ENCODE measurements around the gene C17orf113. TPM values are rescaled to one million over a fixed set of nuclear protein-coding genes. Genes with fewer than 3 reads are reported as not detected.

C17orf113 gene
- total and polyA plus RNA-seq, 2 of the 13 experiments (the other 11 are each of a cell fraction or from before 2014, with no cell fraction given) = 0.87 to 1.1 TPM

DNA sequence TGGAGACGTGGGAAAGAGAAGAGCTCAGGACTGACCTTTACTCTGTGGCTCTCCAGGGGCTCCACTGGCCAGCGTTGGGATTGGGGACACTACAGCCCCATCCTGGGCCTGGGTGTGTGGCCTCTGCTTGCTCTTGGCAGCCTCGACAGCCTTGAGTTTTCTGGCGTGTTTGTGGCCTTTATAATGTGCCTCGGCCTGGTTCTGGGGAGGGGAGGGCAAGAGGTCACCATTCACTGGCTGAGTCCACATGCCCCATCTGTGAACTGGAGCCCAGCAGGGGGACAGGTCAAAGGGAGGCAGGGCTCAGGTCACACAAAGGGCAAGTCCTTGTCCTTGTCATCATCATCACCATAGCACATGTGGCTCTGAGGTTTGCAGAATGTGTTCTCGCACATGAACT is 18.8 kb downstream of the C17orf113 start (continued):
- TF ChIP-seq, protein P1, sequence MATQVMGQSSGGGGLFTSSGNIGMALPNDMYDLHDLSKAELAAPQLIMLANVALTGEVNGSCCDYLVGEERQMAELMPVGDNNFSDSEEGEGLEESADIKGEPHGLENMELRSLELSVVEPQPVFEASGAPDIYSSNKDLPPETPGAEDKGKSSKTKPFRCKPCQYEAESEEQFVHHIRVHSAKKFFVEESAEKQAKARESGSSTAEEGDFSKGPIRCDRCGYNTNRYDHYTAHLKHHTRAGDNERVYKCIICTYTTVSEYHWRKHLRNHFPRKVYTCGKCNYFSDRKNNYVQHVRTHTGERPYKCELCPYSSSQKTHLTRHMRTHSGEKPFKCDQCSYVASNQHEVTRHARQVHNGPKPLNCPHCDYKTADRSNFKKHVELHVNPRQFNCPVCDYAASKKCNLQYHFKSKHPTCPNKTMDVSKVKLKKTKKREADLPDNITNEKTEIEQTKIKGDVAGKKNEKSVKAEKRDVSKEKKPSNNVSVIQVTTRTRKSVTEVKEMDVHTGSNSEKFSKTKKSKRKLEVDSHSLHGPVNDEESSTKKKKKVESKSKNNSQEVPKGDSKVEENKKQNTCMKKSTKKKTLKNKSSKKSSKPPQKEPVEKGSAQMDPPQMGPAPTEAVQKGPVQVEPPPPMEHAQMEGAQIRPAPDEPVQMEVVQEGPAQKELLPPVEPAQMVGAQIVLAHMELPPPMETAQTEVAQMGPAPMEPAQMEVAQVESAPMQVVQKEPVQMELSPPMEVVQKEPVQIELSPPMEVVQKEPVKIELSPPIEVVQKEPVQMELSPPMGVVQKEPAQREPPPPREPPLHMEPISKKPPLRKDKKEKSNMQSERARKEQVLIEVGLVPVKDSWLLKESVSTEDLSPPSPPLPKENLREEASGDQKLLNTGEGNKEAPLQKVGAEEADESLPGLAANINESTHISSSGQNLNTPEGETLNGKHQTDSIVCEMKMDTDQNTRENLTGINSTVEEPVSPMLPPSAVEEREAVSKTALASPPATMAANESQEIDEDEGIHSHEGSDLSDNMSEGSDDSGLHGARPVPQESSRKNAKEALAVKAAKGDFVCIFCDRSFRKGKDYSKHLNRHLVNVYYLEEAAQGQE (IDR thresholded peaks at IDR 0.05; ENCODE audit: borderline replicate concordance in 1 of 2, low read depth in 1 of 2, low read length in 2 of 2) = no peak
- TF ChIP-seq ZNF816 (CRISPR knock-in tag; IDR thresholded peaks at IDR 0.05; ENCODE audit: borderline replicate concordance) (0 out of 2 replicates have a peak, but pooled peaks have one; percentile 48), ZNF792 (CRISPR knock-in tag; IDR thresholded peaks at IDR 0.05) (no peak), LCORL (IDR thresholded peaks at IDR 0.05) (no peak), LCORL (CRISPR knock-in tag; IDR thresholded peaks at IDR 0.05) (peak; percentile 53; the same call in 1 of the 2 replicates), BORCS8-MEF2B (CRISPR knock-in tag; IDR thresholded peaks at IDR 0.05) (0 out of 2 replicates have a peak, but pooled peaks have one; percentile 53), RBAK (CRISPR knock-in tag; IDR thresholded peaks at IDR 0.05) (no peak), SNRNP70 (IDR thresholded peaks at IDR 0.05; ENCODE audit: low read depth, low read length) (no peak), PLRG1 (conservative IDR thresholded peaks at IDR 0.05) (no peak), ZNF451 (CRISPR knock-in tag; IDR thresholded peaks at IDR 0.05) (no peak), ZNF839 (CRISPR knock-in tag; IDR thresholded peaks at IDR 0.05; ENCODE audit: borderline replicate concordance) (no peak), ZFY (CRISPR knock-in tag; IDR thresholded peaks at IDR 0.05) (peak; percentile 26; the same call in 1 of the 2 replicates), ZKSCAN1 (IDR thresholded peaks at IDR 0.05; ENCODE audit: low read length) (no peak)
- TF ChIP-seq, protein P2, sequence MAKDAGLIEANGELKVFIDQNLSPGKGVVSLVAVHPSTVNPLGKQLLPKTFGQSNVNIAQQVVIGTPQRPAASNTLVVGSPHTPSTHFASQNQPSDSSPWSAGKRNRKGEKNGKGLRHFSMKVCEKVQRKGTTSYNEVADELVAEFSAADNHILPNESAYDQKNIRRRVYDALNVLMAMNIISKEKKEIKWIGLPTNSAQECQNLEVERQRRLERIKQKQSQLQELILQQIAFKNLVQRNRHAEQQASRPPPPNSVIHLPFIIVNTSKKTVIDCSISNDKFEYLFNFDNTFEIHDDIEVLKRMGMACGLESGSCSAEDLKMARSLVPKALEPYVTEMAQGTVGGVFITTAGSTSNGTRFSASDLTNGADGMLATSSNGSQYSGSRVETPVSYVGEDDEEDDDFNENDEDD (CRISPR knock-in tag; IDR thresholded peaks at IDR 0.05; ENCODE audit: borderline replicate concordance) = no peak
- TF ChIP-seq, protein P3, sequence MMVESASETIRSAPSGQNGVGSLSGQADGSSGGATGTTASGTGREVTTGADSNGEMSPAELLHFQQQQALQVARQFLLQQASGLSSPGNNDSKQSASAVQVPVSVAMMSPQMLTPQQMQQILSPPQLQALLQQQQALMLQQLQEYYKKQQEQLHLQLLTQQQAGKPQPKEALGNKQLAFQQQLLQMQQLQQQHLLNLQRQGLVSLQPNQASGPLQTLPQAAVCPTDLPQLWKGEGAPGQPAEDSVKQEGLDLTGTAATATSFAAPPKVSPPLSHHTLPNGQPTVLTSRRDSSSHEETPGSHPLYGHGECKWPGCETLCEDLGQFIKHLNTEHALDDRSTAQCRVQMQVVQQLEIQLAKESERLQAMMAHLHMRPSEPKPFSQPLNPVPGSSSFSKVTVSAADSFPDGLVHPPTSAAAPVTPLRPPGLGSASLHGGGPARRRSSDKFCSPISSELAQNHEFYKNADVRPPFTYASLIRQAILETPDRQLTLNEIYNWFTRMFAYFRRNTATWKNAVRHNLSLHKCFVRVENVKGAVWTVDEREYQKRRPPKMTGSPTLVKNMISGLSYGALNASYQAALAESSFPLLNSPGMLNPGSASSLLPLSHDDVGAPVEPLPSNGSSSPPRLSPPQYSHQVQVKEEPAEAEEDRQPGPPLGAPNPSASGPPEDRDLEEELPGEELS (CRISPR knock-in tag; IDR thresholded peaks at IDR 0.05) = 0 out of 2 replicates have a peak, but pooled peaks have one; percentile 11
- TF ChIP-seq, protein P4, sequence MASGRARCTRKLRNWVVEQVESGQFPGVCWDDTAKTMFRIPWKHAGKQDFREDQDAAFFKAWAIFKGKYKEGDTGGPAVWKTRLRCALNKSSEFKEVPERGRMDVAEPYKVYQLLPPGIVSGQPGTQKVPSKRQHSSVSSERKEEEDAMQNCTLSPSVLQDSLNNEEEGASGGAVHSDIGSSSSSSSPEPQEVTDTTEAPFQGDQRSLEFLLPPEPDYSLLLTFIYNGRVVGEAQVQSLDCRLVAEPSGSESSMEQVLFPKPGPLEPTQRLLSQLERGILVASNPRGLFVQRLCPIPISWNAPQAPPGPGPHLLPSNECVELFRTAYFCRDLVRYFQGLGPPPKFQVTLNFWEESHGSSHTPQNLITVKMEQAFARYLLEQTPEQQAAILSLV (CRISPR knock-in tag; IDR thresholded peaks at IDR 0.05; ENCODE audit: borderline replicate concordance) = no peak
- TF ChIP-seq, protein P5, sequence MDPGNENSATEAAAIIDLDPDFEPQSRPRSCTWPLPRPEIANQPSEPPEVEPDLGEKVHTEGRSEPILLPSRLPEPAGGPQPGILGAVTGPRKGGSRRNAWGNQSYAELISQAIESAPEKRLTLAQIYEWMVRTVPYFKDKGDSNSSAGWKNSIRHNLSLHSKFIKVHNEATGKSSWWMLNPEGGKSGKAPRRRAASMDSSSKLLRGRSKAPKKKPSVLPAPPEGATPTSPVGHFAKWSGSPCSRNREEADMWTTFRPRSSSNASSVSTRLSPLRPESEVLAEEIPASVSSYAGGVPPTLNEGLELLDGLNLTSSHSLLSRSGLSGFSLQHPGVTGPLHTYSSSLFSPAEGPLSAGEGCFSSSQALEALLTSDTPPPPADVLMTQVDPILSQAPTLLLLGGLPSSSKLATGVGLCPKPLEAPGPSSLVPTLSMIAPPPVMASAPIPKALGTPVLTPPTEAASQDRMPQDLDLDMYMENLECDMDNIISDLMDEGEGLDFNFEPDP (CRISPR knock-in tag; conservative IDR thresholded peaks at IDR 0.05) = no peak
- TF ChIP-seq, protein P6, sequence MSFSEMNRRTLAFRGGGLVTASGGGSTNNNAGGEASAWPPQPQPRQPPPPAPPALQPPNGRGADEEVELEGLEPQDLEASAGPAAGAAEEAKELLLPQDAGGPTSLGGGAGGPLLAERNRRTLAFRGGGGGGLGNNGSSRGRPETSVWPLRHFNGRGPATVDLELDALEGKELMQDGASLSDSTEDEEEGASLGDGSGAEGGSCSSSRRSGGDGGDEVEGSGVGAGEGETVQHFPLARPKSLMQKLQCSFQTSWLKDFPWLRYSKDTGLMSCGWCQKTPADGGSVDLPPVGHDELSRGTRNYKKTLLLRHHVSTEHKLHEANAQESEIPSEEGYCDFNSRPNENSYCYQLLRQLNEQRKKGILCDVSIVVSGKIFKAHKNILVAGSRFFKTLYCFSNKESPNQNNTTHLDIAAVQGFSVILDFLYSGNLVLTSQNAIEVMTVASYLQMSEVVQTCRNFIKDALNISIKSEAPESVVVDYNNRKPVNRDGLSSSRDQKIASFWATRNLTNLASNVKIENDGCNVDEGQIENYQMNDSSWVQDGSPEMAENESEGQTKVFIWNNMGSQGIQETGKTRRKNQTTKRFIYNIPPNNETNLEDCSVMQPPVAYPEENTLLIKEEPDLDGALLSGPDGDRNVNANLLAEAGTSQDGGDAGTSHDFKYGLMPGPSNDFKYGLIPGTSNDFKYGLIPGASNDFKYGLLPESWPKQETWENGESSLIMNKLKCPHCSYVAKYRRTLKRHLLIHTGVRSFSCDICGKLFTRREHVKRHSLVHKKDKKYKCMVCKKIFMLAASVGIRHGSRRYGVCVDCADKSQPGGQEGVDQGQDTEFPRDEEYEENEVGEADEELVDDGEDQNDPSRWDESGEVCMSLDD (CRISPR knock-in tag; IDR thresholded peaks at IDR 0.05; ENCODE audit: borderline replicate concordance) = no peak

Data from HepG2 (cell line).